Smooth muscle cell (in vitro differentiated cells): ENCODE measurements around the gene PCGF3. TPM values are rescaled to one million over a fixed set of nuclear protein-coding genes. Genes with fewer than 3 reads are reported as not detected.

Source experiments
- DNase-seq: peaks from one replicate; lab custom pipeline; 2025; ENCODE audit not compliant: unreplicated experiment; lab: John Stamatoyannopoulos, UW
- H2AFZ ChIP-seq: fragments of 200-600 bp; sonication (generic); 2 replicates; pipeline ENCODE4 v1.6.0; 2016; ENCODE audit warnings: antibody characterized with exemption, low read depth, mild to moderate bottlenecking
- H3F3A ChIP-seq: fragments of 200-600 bp; sonication (generic); 2 replicates; pipeline ENCODE4 v1.6.0; 2017; ENCODE audit warnings: antibody characterized with exemption, low read depth
- H3K27ac ChIP-seq: fragments of 200-600 bp; sonication (generic); 2 replicates; pipeline ENCODE4 v1.5.1; 2016; ENCODE audit warnings: low read depth, mild to moderate bottlenecking
- H3K27me3 ChIP-seq: fragments of 200-600 bp; sonication (generic); 2 replicates; pipeline ENCODE4 v1.6.1; 2016; ENCODE audit warnings: low read depth, mild to moderate bottlenecking
- H3K36me3 ChIP-seq: fragments of 200-600 bp; sonication (generic); 2 replicates; pipeline ENCODE4 v1.5.1; 2016; ENCODE audit warnings: low read depth
- H3K4me1 ChIP-seq: fragments of 200-600 bp; sonication (generic); 2 replicates; pipeline ENCODE4 v1.5.1; 2016; ENCODE audit warnings: low read depth
- H3K4me2 ChIP-seq: fragments of 200-600 bp; sonication (generic); 2 replicates; pipeline ENCODE4 v1.6.0; 2016; ENCODE audit warnings: mild to moderate bottlenecking
- H3K4me3 ChIP-seq: fragments of 200-600 bp; sonication (generic); 2 replicates; pipeline ENCODE4 v1.5.1; 2016; ENCODE audit warnings: mild to moderate bottlenecking
- H3K79me2 ChIP-seq: fragments of 200-600 bp; sonication (generic); 2 replicates; pipeline ENCODE4 v1.6.0; 2016; ENCODE audit warnings: low read depth, mild to moderate bottlenecking
- H3K9ac ChIP-seq: fragments of 200-600 bp; sonication (generic); 2 replicates; pipeline ENCODE4 v1.6.0; 2016; ENCODE audit warnings: low read depth
- H3K9me3 ChIP-seq: fragments of 200-600 bp; sonication (generic); replicated peaks from 2 replicates; pipeline ENCODE4 v1.5.1; 2016; ENCODE audit warnings: low read depth
- H4K20me1 ChIP-seq: fragments of 200-600 bp; sonication (generic); 2 replicates; pipeline ENCODE4 v1.6.0; 2016; ENCODE audit warnings: low read depth
- WGBS: methylation state at CpG from one replicate; pipeline ENCODE4 v1.1.7; 2016; ENCODE audit warnings: low lambda C conversion rate; 5-methylcytosine and 5-hydroxymethylcytosine counted together
- polyA plus RNA-seq: library from polyadenylated mRNA; unstranded; fragments of >200 nt; fragmentation: Nextera tagmentation; extraction: Ambion mirVana; gene quantifications from 2 replicates; pipeline ENCODE4 v1.2.1, GENCODE V29; 2016
- total RNA-seq: library from RNA; depleted of rRNA; stranded (reverse); fragments of >200 nt; gene quantifications from 2 replicates; pipeline ENCODE4 v1.2.3, GENCODE V29; 2014
- TF ChIP-seq, protein P1 (sequence below): fragments of 200-600 bp; sonication (generic); IDR thresholded peaks from 2 replicates; pipeline ENCODE4 v1.5.1; 2017; ENCODE audit warnings: borderline replicate concordance, mild to moderate bottlenecking, antibody characterized with exemption; ENCODE audit not compliant: insufficient read depth, poor library complexity, severe bottlenecking

Gene PCGF3
- total and polyA plus RNA-seq, 2 experiments from 2014 or later, result 29.6 to 45.4 TPM

DNA sequence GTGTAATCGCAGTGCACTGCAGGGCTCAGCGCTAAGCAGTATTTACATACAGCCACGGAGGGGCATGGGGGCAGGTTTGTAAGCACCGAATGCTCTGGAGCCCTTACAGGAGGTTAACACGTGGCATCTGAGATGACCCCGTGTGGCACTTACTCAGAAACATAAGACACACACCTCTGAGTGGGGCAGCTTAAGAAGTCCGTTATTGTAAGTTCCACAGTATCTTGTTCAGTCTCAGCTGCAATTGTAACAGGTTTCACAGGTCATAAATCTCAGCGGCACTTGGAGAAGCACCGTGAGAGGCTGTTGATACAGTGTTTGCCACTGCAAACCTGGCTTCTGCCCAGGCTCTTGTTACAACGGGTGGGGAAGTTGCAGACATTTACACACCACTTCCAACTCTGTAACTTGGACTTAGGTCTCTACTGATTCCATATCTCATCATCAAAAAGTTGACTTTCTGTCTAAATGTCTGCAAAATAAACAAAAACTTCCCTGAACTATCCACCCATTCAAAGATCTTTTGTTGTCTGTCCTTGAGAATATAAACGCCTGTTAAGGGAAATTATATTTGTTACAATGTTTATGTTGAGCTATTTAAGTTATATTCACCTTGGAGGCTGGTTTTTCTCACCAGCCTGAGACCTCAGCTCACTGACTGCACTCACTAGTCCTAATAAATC is 110.0 kb downstream of the PCGF3 start:
- H3K4me2 ChIP-seq, result no peak overlapping the region
- no peak overlapping the region for H3K4me3 ChIP-seq
- no peak overlapping the region for H3K9ac ChIP-seq
- H3K79me2 ChIP-seq, result no peaks in the 10 kb centered on the region
- H3K4me1 ChIP-seq, result no peaks in the 10 kb centered on the region
- H4K20me1 ChIP-seq, result no peaks in the 10 kb centered on the region
- DNase-seq, result no peak
- no peak overlapping the region for H3K27ac ChIP-seq
- no peak overlapping the region for H2AFZ ChIP-seq
- peaks cover 64% of the 10 kb centered on the region for H3K27me3 ChIP-seq
- no peaks in the 10 kb centered on the region for H3F3A ChIP-seq
- 61% methylated on average over 11 of the region's 11 CpGs for WGBS
- H3K9me3 ChIP-seq, result no peaks in the 10 kb centered on the region
- no peaks in the 10 kb centered on the region for H3K36me3 ChIP-seq
- TF ChIP-seq, protein P1, sequence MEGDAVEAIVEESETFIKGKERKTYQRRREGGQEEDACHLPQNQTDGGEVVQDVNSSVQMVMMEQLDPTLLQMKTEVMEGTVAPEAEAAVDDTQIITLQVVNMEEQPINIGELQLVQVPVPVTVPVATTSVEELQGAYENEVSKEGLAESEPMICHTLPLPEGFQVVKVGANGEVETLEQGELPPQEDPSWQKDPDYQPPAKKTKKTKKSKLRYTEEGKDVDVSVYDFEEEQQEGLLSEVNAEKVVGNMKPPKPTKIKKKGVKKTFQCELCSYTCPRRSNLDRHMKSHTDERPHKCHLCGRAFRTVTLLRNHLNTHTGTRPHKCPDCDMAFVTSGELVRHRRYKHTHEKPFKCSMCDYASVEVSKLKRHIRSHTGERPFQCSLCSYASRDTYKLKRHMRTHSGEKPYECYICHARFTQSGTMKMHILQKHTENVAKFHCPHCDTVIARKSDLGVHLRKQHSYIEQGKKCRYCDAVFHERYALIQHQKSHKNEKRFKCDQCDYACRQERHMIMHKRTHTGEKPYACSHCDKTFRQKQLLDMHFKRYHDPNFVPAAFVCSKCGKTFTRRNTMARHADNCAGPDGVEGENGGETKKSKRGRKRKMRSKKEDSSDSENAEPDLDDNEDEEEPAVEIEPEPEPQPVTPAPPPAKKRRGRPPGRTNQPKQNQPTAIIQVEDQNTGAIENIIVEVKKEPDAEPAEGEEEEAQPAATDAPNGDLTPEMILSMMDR, result no peak

DNA sequence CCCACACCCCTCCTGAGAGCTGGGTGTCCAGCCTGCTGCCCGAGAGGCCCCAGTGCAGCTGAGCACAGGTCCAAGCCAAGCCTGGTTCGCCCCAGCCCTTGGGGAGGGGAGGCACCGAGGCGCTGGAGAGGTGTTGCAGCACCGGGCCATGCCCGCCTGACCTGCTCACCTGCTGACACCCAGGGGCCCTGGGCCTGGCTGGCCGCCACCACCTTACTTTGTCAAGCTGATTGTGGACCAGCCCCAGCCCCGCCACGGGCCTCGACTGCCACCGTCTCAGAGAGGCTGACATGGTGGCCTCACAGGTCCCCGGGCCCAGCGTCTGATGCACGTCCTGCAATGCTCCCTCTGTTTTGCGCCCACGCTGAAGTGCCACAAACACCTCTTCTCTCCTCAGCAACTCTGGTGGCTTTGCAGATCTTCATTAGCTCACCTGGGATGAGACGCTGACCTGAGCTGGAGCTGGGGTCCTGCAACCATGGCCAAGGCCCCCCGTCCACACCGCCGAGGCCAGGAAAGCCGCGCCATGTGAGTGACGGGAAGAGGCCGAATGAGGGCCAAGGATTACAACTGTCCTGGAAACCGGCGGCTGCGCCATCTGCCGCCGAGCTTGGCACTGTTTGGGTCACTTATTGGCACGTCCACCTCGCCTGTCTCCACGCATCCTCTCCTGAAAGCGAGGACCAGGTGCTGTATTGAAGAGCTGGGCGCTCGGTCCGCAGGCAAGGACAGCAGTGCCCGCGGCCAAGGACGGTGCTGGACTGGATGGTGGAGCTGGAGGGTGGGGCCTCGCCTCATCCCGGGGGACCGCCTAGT is 112.7 kb downstream of the PCGF3 start:
- no peak for DNase-seq
- H3K79me2 ChIP-seq, result no peaks in the 10 kb centered on the region
- H4K20me1 ChIP-seq, result no peaks in the 10 kb centered on the region
- no peak overlapping the region for H3K4me3 ChIP-seq
- H3K9me3 ChIP-seq, result no peaks in the 10 kb centered on the region
- H3K9ac ChIP-seq, result no peak overlapping the region
- no peak overlapping the region for H2AFZ ChIP-seq
- TF ChIP-seq, protein P1, result no peak
- H3K4me1 ChIP-seq, result no peaks in the 10 kb centered on the region
- H3K27ac ChIP-seq, result no peak overlapping the region
- H3K36me3 ChIP-seq, result no peaks in the 10 kb centered on the region
- no peaks in the 10 kb centered on the region for H3F3A ChIP-seq
- H3K27me3 ChIP-seq, result peaks cover 63% of the 10 kb centered on the region
- no peak overlapping the region for H3K4me2 ChIP-seq
- 89% methylated on average over 38 of the region's 42 CpGs for WGBS

DNA sequence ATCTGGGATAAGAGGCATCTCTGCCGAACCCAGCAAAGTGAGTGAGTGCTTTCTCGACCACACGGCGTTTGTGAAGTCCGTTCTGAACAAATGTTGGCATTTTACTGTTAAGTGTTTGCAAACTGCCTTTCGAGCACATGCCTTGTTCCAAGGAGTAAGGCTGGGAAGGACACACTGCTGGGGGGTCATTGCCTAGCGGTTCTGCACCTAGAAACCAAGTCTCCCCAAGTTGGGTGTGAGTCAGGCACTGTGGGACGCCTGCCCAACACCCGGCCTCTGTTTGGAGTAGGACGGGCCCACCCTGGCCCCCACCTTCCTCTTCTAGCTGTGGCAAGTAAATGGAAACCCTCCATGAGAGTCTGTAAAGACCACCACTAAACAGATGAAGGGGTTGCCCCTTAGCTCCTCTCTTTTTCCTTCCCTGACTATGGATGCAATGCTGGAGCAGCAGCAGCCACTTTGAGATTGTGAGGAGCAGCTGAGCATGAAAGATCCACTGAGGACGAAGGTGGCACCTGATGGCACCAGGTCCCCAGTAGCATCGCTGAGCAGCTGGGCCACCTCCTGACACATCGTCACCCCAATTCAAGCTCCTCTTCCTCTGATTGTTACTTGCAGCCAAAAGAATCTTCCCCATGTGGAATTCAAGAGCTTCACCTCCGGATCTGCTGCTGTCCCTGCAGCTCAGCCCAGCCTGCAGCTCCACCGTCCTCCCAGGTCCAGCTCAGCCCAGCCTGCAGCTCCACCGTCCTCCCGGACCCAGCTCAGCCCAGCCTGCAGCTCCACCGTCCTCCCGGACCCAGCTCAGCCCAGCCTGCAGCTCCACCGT is 114.0 kb downstream of the PCGF3 start:
- H3K36me3 ChIP-seq, result no peaks in the 10 kb centered on the region
- no peaks in the 10 kb centered on the region for H3K4me1 ChIP-seq
- H3K4me2 ChIP-seq, result no peak overlapping the region
- H2AFZ ChIP-seq, result no peak overlapping the region
- no peaks in the 10 kb centered on the region for H4K20me1 ChIP-seq
- H3K79me2 ChIP-seq, result no peaks in the 10 kb centered on the region
- H3K9ac ChIP-seq, result no peak overlapping the region
- no peak overlapping the region for H3K27ac ChIP-seq
- H3K9me3 ChIP-seq, result no peaks in the 10 kb centered on the region
- TF ChIP-seq, protein P1, result no peak
- peaks cover 63% of the 10 kb centered on the region for H3K27me3 ChIP-seq
- DNase-seq, result no peak
- H3F3A ChIP-seq, result no peaks in the 10 kb centered on the region
- WGBS, result 87% methylated on average over 16 of the region's 20 CpGs
- H3K4me3 ChIP-seq, result no peak overlapping the region

Other genes with a start within 250 kb of the PCGF3 start
- 21.8 and 37.1 TPM in 2 replicates for gene ZNF721, start 206.7 kb upstream of the PCGF3 start, total RNA-seq
- 14.9 and 25.5 TPM in 2 replicates for gene ZNF721, start 206.7 kb upstream of the PCGF3 start, polyA plus RNA-seq
- gene PIGG, start 206.6 kb upstream of the PCGF3 start, total RNA-seq, result 28.7 and 44.3 TPM in 2 replicates
- gene PIGG, start 206.6 kb upstream of the PCGF3 start, polyA plus RNA-seq, result 42.1 and 53.4 TPM in 2 replicates
- not detected in 2 replicates for gene TMEM271, start 129.5 kb upstream of the PCGF3 start, total RNA-seq
- gene TMEM271, start 129.5 kb upstream of the PCGF3 start, polyA plus RNA-seq, result not detected in 2 replicates
- 5.1 and 9.8 TPM in 2 replicates for gene PDE6B, start 80.3 kb upstream of the PCGF3 start, total RNA-seq
- 7.6 and 9.0 TPM in 2 replicates for gene PDE6B, start 80.3 kb upstream of the PCGF3 start, polyA plus RNA-seq
- 95.4 and 152 TPM in 2 replicates for gene ATP5ME, start 31.6 kb upstream of the PCGF3 start, total RNA-seq
- gene ATP5ME, start 31.6 kb upstream of the PCGF3 start, polyA plus RNA-seq, result 699 and 733 TPM in 2 replicates
- gene MYL5, start 31.3 kb upstream of the PCGF3 start, total RNA-seq, result 6.8 and 22.1 TPM in 2 replicates
- gene MYL5, start 31.3 kb upstream of the PCGF3 start, polyA plus RNA-seq, result 6.7 and 12.5 TPM in 2 replicates
- gene SLC49A3, start 16.7 kb upstream of the PCGF3 start, total RNA-seq, result 15.6 and 26.4 TPM in 2 replicates
- 40.2 and 40.3 TPM in 2 replicates for gene SLC49A3, start 16.7 kb upstream of the PCGF3 start, polyA plus RNA-seq
- gene CPLX1, start 120.3 kb downstream of the PCGF3 start, total RNA-seq, result 0.58 TPM in 1 of 2 replicates, not detected in the other
- not detected in 2 replicates for gene CPLX1, start 120.3 kb downstream of the PCGF3 start, polyA plus RNA-seq
- 57.3 and 85.4 TPM in 2 replicates for gene GAK, start 226.5 kb downstream of the PCGF3 start, total RNA-seq
- gene GAK, start 226.5 kb downstream of the PCGF3 start, polyA plus RNA-seq, result 56.2 and 75.4 TPM in 2 replicates
- 20.6 and 30.4 TPM in 2 replicates for gene TMEM175, start 226.6 kb downstream of the PCGF3 start, total RNA-seq
- 27.6 and 35.2 TPM in 2 replicates for gene TMEM175, start 226.6 kb downstream of the PCGF3 start, polyA plus RNA-seq